WTC11 (cell line): ENCODE results near the gene RAB3B.

ENCODE experiments used
- CTCF ChIP-seq: fragments of 200-600 bp; IDR thresholded peaks from 2 replicates; pipeline ENCODE4 v1.8.0; 2022; ENCODE audit warnings: antibody characterized with exemption
- E2F1 ChIP-seq: sonication (generic); formaldehyde crosslinking; IDR thresholded peaks from 2 replicates; pipeline ENCODE4 v1.8.0; 2022; ENCODE audit warnings: mild to moderate bottlenecking, missing genetic modification reagents
- GABPB1 ChIP-seq: sonication (generic); formaldehyde crosslinking; IDR thresholded peaks from 2 replicates; pipeline ENCODE4 v1.8.1; 2023; ENCODE audit warnings: mild to moderate bottlenecking, missing genetic modification reagents
- IRF2 ChIP-seq: sonication (generic); formaldehyde crosslinking; IDR thresholded peaks from 2 replicates; pipeline ENCODE4 v1.8.0; 2022; ENCODE audit warnings: low read depth, missing genetic modification reagents, borderline replicate concordance
- MLX ChIP-seq: sonication (generic); formaldehyde crosslinking; IDR thresholded peaks from 2 replicates; pipeline ENCODE4 v1.8.1; 2023; ENCODE audit warnings: mild to moderate bottlenecking, missing genetic modification reagents, moderate library complexity
- MYBL2 ChIP-seq: sonication (generic); formaldehyde crosslinking; IDR thresholded peaks from 2 replicates; pipeline ENCODE4 v1.8.1; 2023; ENCODE audit warnings: mild to moderate bottlenecking, moderate library complexity, missing genetic modification reagents
- SP1 ChIP-seq: sonication (generic); formaldehyde crosslinking; conservative IDR thresholded peaks from 2 replicates; pipeline ENCODE4 v1.8.1; 2022; ENCODE audit warnings: missing genetic modification reagents
- TEAD4 ChIP-seq: sonication (generic); formaldehyde crosslinking; IDR thresholded peaks from 2 replicates; pipeline ENCODE4 v1.8.0; 2022; ENCODE audit warnings: mild to moderate bottlenecking, missing genetic modification reagents
- TF ChIP-seq, protein P1 (sequence below): sonication (generic); formaldehyde crosslinking; IDR thresholded peaks from 2 replicates; pipeline ENCODE4 v1.8.1; 2023; ENCODE audit warnings: mild to moderate bottlenecking, missing genetic modification reagents
- TF ChIP-seq, protein P2 (sequence below): sonication (generic); formaldehyde crosslinking; IDR thresholded peaks from 2 replicates; pipeline ENCODE4 v1.8.1; 2023; ENCODE audit warnings: mild to moderate bottlenecking, missing genetic modification reagents, moderate library complexity

DNA sequence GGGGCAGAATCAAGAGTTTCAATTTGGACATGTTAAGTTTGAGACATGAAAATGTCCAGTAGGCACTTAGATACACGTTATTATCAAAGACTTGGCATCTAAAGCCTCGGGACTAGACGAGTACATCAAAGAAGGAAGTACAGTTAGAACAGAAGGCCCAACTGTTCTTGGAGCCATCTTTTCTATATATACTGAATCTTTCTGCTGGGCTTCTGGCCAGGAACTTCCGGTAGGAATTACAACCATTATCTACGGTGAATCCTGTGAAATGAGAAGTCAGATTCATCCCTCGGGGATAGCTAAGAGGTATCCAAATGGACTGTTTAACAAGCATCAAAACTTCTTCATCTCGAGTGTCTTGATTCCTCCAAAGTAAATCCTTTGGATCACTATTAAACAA lies 77.6 kb downstream of the RAB3B start:
- TF ChIP-seq SP1 (CRISPR knock-in tag) (no peak), TEAD4 (CRISPR knock-in tag) (no peak), CTCF (no peak), MYBL2 (CRISPR knock-in tag) (no peak), GABPB1 (CRISPR knock-in tag) (no peak), E2F1 (CRISPR knock-in tag) (no peak), IRF2 (no peak), MLX (CRISPR knock-in tag) (no peak)
- TF ChIP-seq, protein P1, sequence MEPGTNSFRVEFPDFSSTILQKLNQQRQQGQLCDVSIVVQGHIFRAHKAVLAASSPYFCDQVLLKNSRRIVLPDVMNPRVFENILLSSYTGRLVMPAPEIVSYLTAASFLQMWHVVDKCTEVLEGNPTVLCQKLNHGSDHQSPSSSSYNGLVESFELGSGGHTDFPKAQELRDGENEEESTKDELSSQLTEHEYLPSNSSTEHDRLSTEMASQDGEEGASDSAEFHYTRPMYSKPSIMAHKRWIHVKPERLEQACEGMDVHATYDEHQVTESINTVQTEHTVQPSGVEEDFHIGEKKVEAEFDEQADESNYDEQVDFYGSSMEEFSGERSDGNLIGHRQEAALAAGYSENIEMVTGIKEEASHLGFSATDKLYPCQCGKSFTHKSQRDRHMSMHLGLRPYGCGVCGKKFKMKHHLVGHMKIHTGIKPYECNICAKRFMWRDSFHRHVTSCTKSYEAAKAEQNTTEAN (CRISPR knock-in tag) = no peak
- TF ChIP-seq, protein P2, sequence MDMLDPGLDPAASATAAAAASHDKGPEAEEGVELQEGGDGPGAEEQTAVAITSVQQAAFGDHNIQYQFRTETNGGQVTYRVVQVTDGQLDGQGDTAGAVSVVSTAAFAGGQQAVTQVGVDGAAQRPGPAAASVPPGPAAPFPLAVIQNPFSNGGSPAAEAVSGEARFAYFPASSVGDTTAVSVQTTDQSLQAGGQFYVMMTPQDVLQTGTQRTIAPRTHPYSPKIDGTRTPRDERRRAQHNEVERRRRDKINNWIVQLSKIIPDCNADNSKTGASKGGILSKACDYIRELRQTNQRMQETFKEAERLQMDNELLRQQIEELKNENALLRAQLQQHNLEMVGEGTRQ (CRISPR knock-in tag) = no peak
